K562 (cell line): Measurements from ENCODE around the gene PRKACB. TPM values are rescaled to one million over a fixed set of nuclear protein-coding genes. Genes with fewer than 3 reads are reported as not detected.
A peak's percentile ranks its signal among the peaks of the same experiment; 100 is the strongest.

Source experiments
- ADNP ChIP-seq: fragments of 200-800 bp; sonication (Bioruptor generic); IDR thresholded peaks from 2 replicates; pipeline ENCODE4 v1.6.1; 2016; ENCODE audit warnings: missing genetic modification characterization, missing compliant biosample characterization
- ARNT ChIP-seq, 2 experiments: fragments of 450-650 bp; IDR thresholded peaks; 2 replicates each; pipeline ENCODE4 v1.6.1; 2016; ENCODE audit warnings: mild to moderate bottlenecking in 1 of 2
- BHLHE40 ChIP-seq: IDR thresholded peaks from 2 replicates; pipeline ENCODE4 v1.6.1; 2011; ENCODE audit warnings: low read length, improper control_type of control experiment
- COPS2 ChIP-seq: fragments of 450-650 bp; conservative IDR thresholded peaks from 2 replicates; pipeline ENCODE4 v1.6.1; 2016; ENCODE audit warnings: mild to moderate bottlenecking, moderate library complexity
- DMBX1 ChIP-seq: fragments of 250-450 bp; sonication (Bioruptor Pico); IDR thresholded peaks from 2 replicates; pipeline ENCODE4 v1.8.0; 2022; ENCODE audit warnings: inconsistent platforms, mild to moderate bottlenecking, moderate library complexity, borderline replicate concordance
- DPF2 ChIP-seq: fragments of 450-650 bp; IDR thresholded peaks from 2 replicates; pipeline ENCODE4 v1.6.1; 2016
- E2F5 ChIP-seq: sonication (generic); formaldehyde crosslinking; IDR thresholded peaks from 2 replicates; pipeline ENCODE4 v1.8.0; 2022; ENCODE audit warnings: mild to moderate bottlenecking, missing genetic modification reagents
- HMGXB4 ChIP-seq: sonication (generic); formaldehyde crosslinking; IDR thresholded peaks from 2 replicates; pipeline ENCODE4 v1.8.1; 2023; ENCODE audit warnings: mild to moderate bottlenecking, missing genetic modification reagents
- HNRNPUL1 ChIP-seq: fragments of 200-400 bp; formaldehyde crosslinking; IDR thresholded peaks from 2 replicates; pipeline ENCODE4 v1.6.1; 2017; ENCODE audit warnings: low read length
- JUN ChIP-seq, 2 experiments: sonication (generic) in 1 of 2; formaldehyde crosslinking in 1 of 2; IDR thresholded peaks; 2 replicates each; pipeline versions ENCODE4 v1.6.1 to v1.8.0; 2012 to 2022; ENCODE audit warnings: borderline replicate concordance in 2 of 2, mild to moderate bottlenecking in 2 of 2, improper control_type of control experiment in 1 of 2, low read depth in 1 of 2, low read length in 1 of 2, missing genetic modification reagents in 1 of 2
- LEF1 ChIP-seq: fragments of 450-650 bp; IDR thresholded peaks from 2 replicates; pipeline ENCODE4 v1.6.1; 2016; ENCODE audit warnings: mild to moderate bottlenecking
- MTA1 ChIP-seq: fragments of 450-650 bp; IDR thresholded peaks from 2 replicates; pipeline ENCODE4 v1.6.1; 2017; ENCODE audit warnings: borderline replicate concordance
- NCOR1 ChIP-seq: fragments of 450-650 bp; IDR thresholded peaks from 2 replicates; pipeline ENCODE4 v1.6.1; 2016; ENCODE audit warnings: mild to moderate bottlenecking, moderate library complexity
- NFIX ChIP-seq: fragments of 250-450 bp; sonication (Bioruptor Pico); IDR thresholded peaks from 2 replicates; pipeline ENCODE4 v1.4.0; 2020; ENCODE audit warnings: low read depth, mild to moderate bottlenecking, moderate library complexity
- PHTF2 ChIP-seq: fragments of 250-450 bp; sonication (Bioruptor Pico); IDR thresholded peaks from 2 replicates; pipeline ENCODE4 v1.5.0; 2021; ENCODE audit warnings: mild to moderate bottlenecking
- RBBP5 ChIP-seq: fragments of 200-600 bp; sonication (generic); IDR thresholded peaks from 2 replicates; pipeline ENCODE4 v1.6.1; 2012; ENCODE audit warnings: borderline replicate concordance, mild to moderate bottlenecking, low read length, control low read depth, inconsistent platforms; ENCODE audit not compliant: insufficient read depth, poor library complexity, severe bottlenecking
- RBFOX2 ChIP-seq: fragments of 200-400 bp; formaldehyde crosslinking; IDR thresholded peaks from 2 replicates; pipeline ENCODE4 v1.6.1; 2017; ENCODE audit warnings: low read depth, mild to moderate bottlenecking, low read length, moderate library complexity
- SETDB1 ChIP-seq: IDR thresholded peaks from one replicate; pipeline ENCODE4 v1.6.1; 2012; ENCODE audit warnings: low read length, control low read depth, inconsistent platforms
- ZBED1 ChIP-seq: IDR thresholded peaks from 2 replicates; pipeline ENCODE4 v1.6.1; 2014
- ZFP91 ChIP-seq: sonication (generic); formaldehyde crosslinking; IDR thresholded peaks from 2 replicates; pipeline ENCODE4 v1.8.0; 2022; ENCODE audit warnings: mild to moderate bottlenecking, missing genetic modification reagents
- ZNF140 ChIP-seq: fragments of 250-450 bp; sonication (Bioruptor Pico); IDR thresholded peaks from 2 replicates; pipeline ENCODE4 v1.8.0; 2021; ENCODE audit warnings: moderate library complexity, mild to moderate bottlenecking, inconsistent platforms
- ZNF324 ChIP-seq: fragments of 250-450 bp; sonication (Bioruptor Pico); IDR thresholded peaks from 2 replicates; pipeline ENCODE4 v1.4.0; 2020; ENCODE audit warnings: mild to moderate bottlenecking
- ZNF77 ChIP-seq: fragments of 250-450 bp; sonication (Bioruptor Pico); IDR thresholded peaks from 2 replicates; pipeline ENCODE4 v1.5.0; 2020
- polyA plus RNA-seq, 8 experiments: library from polyadenylated mRNA; depleted of rRNA in 4 of 8; stranded (reverse) in 5 of 8; unstranded in 3 of 8; fragments of >200 nt; fragmentation: Nextera tagmentation in 2 of 8; fragmentation: Illumina TruSeq in 1 of 8; extraction: Ambion mirVana in 2 of 8; extraction: Trizol in 1 of 8; gene quantifications; 2 replicates each; pipeline versions ENCODE4 v1.2.1 to v1.2.3, GENCODE V29; 2011 to 2014; ENCODE audit warnings: inconsistent platforms in 1 of 8, missing spikeins in 1 of 8
- total RNA-seq, 7 experiments: library from RNA; depleted of rRNA in 6 of 7; stranded (reverse); fragments of >200 nt in 6 of 7; fragmentation: Illumina TruSeq in 2 of 7; extraction: Trizol in 2 of 7; gene quantifications; 2 replicates each; pipeline versions ENCODE4 v1.2.1 to v1.2.3, GENCODE V29; 2011 to 2021; ENCODE audit warnings: low replicate concordance in 1 of 7
- TF ChIP-seq, protein P1 (sequence below): fragments of 200-800 bp; sonication (Bioruptor generic); IDR thresholded peaks from 2 replicates; pipeline ENCODE4 v1.6.1; 2017; ENCODE audit warnings: missing genetic modification characterization, missing compliant biosample characterization
- TF ChIP-seq, protein P2 (sequence below): sonication (generic); formaldehyde crosslinking; IDR thresholded peaks from 2 replicates; pipeline ENCODE4 v1.8.0; 2022; ENCODE audit warnings: mild to moderate bottlenecking, low read depth, missing genetic modification reagents

Gene PRKACB
- total and polyA plus RNA-seq, 9 of the 15 experiments (the other 6 are each of a cell fraction or from before 2014, with no cell fraction given) = 1.1 to 5.2 (median 2.8) TPM

- TF ChIP-seq, protein P1, sequence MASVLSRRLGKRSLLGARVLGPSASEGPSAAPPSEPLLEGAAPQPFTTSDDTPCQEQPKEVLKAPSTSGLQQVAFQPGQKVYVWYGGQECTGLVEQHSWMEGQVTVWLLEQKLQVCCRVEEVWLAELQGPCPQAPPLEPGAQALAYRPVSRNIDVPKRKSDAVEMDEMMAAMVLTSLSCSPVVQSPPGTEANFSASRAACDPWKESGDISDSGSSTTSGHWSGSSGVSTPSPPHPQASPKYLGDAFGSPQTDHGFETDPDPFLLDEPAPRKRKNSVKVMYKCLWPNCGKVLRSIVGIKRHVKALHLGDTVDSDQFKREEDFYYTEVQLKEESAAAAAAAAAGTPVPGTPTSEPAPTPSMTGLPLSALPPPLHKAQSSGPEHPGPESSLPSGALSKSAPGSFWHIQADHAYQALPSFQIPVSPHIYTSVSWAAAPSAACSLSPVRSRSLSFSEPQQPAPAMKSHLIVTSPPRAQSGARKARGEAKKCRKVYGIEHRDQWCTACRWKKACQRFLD (CRISPR knock-in tag) = no peak
- no peak for TF ChIP-seq RBBP5
- no peak for TF ChIP-seq RBFOX2
- no peak for TF ChIP-seq NFIX
- TF ChIP-seq LEF1 = no peak
- TF ChIP-seq E2F5 (CRISPR knock-in tag) = no peak
- TF ChIP-seq SETDB1 = no peak
- no peak for TF ChIP-seq ZNF140 (CRISPR knock-in tag)
- no peak for TF ChIP-seq DPF2
- TF ChIP-seq ZNF324 = no peak
- TF ChIP-seq, protein P2, sequence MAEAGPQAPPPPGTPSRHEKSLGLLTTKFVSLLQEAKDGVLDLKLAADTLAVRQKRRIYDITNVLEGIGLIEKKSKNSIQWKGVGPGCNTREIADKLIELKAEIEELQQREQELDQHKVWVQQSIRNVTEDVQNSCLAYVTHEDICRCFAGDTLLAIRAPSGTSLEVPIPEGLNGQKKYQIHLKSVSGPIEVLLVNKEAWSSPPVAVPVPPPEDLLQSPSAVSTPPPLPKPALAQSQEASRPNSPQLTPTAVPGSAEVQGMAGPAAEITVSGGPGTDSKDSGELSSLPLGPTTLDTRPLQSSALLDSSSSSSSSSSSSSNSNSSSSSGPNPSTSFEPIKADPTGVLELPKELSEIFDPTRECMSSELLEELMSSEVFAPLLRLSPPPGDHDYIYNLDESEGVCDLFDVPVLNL = no peak
- TF ChIP-seq JUN (IDR thresholded peaks at IDR 0.05; ENCODE audit: borderline replicate concordance, low read depth, low read length) = no peak
- TF ChIP-seq JUN (CRISPR knock-in tag; IDR thresholded peaks at IDR 0.05; ENCODE audit: borderline replicate concordance) = no peak
- no peak for TF ChIP-seq HNRNPUL1
- no peak for TF ChIP-seq ARNT (IDR thresholded peaks at IDR 0.05)
- 0 out of 2 replicates have a peak, but pooled peaks have one; percentile 24 for TF ChIP-seq ADNP
- no peak for TF ChIP-seq HMGXB4 (CRISPR knock-in tag)
- peak; percentile 64; the same call in 1 of the 2 replicates for TF ChIP-seq MTA1
- TF ChIP-seq ZFP91 (CRISPR knock-in tag) = no peak
- no peak for TF ChIP-seq PHTF2 (CRISPR knock-in tag)
- TF ChIP-seq NCOR1 = no peak
- TF ChIP-seq ZBED1 = no peak
- no peak for TF ChIP-seq COPS2
- no peak for TF ChIP-seq BHLHE40
- no peak for TF ChIP-seq DMBX1
- TF ChIP-seq ZNF77 (CRISPR knock-in tag) = no peak
Observed at GRCh38 chr1:84278905-84279304, 134.8 kb downstream of the PRKACB start (continued).
